NCI-H2227 (cell line): Measurements from ENCODE around the gene TIMM8A.

Experiments
- DNase-seq: peaks from one replicate; lab custom pipeline; 2025; ENCODE audit not compliant: unreplicated experiment; lab: John Stamatoyannopoulos, UW

Gene TIMM8A, protein sequence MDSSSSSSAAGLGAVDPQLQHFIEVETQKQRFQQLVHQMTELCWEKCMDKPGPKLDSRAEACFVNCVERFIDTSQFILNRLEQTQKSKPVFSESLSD

DNA sequence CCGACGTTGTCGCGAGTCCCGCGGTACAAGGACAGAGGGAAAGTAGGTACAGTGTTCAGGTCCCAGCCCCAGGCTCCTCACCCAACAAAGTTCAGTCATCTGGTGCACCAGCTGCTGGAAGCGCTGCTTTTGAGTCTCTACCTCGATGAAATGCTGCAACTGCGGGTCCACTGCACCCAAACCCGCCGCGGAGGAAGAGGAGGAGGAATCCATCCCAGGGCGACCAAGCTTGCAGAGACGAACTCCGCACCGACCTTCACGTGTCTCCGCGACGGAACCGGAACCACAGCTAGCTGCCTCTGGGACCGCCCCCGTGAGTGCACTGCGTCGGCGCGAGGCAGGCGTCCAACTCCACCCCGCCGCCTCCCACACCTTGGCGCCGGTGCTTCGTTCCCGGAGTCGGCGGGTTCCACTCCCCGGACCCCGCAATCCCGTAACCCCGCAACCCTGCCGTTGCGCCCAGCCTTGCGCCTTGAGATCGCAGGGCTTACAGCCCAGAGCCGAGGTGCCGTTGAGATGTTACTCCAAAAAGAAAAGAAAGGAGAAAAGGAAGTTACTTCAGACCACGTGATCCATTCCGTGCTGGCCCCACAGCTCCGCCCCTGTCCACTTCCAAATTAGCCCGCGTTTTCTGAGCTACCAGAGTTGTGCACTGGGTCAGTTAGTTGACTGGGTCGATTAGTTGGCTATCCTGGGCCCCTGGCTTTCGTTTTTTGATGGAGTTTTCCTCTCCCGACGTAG, at the start of gene TIMM8A:
TSS of gene TIMM8A (minus strand) at position 291 of the 741 bp plus-strand sequence. CDS start at position 213, 78 bp downstream.
- DNase-seq, result peak; percentile 88

GRCh38 chrX:101397779-101398178, 49.2 kb upstream of the TIMM8A start:
- DNase-seq, result no peak

DNA sequence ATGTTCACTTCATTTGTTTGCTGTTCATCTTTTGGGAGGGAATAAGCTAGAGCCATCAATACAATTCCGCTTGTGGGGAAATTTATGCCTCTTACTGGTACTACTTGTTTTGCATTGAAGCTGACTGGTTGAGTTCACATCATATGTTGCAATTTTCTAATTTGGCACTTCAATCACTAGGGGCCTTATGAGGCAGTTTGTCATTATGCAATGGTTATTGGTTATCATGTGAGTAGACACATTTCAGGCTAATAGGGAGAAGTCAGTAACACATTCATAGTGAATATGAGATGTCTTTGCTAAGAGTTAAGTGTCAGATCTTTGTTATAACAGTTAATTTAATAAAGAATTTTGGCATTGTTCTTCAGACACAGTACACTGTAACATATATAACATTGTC, 47.2 kb upstream of the TIMM8A start:
- no peak for DNase-seq

DNA sequence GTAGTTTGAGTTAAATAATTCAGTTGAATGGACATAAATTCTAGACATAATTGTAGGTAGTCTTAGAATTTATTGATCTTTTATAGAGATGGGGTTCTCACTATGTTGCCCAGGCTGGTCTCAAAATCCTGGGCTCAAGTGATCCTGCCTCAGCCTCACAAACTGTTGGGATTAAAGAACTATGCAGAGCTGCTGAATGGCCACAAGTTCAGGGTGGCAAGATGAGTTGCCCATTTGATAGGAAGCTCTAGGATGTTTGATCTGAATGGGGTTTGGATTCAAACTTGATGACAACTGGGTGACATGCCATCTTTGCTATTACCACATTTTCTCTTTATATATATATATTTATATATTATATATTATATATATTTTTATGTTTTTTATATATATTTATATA, 45.8 kb upstream of the TIMM8A start:
- no peak for DNase-seq

DNA sequence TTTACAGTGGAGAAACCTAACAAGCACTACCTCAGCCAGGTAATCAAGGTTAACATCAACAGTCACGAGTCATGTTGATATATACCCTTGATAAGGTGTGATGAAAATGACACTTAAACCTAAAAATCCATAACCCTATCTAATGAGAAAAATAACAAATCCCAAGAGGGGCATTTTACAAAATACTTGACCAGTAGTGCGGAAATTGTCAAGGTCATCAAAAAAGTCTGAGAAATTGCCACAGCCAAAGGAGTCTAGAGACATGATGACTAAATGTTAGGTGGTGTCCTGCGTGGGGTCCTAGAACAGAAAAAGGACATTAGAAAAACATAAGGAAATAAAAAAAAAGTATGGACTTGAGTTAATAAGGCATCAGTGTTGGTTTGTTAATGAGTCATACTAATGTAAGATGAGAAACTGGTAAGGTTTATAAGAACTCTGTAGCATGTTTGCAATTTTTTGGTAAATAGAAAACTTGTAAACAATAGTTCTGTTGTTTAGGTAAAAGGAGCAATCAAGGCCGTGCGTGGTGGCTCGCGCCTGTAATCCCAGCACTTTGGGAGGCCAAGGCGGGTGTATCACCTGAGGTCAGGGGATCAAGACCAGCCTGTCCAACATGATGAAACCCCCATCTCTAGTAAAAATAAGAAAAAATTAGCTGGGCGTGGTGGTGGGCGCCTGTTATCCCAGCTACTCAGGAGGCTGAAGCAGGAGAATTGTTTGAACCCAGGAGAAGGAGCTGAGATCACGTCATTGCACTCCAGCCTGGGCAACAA, 45.2 kb upstream of the TIMM8A start:
- no peak for DNase-seq

GRCh38 chrX:101391831-101392230, 43.3 kb upstream of the TIMM8A start:
- DNase-seq, result no peak

- peak; percentile 99 for DNase-seq
These were observed 42.4 kb upstream of the TIMM8A start, which contains the start of gene RPL36A for GRCh38 chrX:101390664-101391525. Gene RPL36A, plus strand, starts transcription at chrX:101391011. Its CDS starts 33 bp downstream, at chrX:101391044.

DNA sequence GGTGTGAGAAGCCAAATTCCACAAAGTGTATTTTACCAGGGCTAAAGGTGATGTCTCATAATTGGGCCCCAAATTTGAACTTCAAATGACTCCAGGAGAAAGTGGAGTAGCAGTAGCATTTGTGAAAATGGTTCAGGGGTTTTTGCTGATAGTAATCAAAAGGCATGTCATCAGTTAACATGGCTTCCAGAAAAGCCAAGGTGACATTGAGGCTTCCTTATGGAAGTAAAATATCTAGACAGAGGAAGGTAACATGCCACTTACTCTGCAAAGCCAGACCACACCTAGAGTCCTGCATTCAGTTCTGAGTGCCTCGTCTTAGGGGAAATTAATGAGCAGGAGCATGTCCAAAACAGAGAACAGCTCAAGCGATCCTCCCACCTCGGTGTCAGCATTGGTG, 40.1 kb upstream of the TIMM8A start:
- no peak for DNase-seq

DNA sequence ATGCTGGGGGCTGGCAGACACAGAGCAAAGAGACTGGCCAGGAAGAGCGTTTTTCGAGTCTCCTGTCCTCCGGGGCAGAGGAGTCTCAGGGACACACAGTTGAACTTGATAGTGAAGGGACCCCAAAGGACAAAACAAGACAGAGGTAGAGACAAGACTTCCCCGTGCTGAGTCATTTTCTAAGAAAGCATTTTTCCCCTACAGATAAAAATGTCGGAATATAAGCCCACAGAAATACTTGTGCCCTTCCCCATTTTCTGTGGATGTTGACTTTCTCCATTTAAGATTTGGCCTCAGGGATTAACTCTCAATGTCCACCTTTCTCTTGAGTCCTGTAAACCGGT, 38.0 kb upstream of the TIMM8A start:
- DNase-seq, result no peak

- DNase-seq, result no peak
These were observed 37.4 kb upstream of the TIMM8A start, which contains the start of gene BTK for GRCh38 chrX:101385795-101386541. Gene BTK, minus strand, starts transcription at chrX:101386191. Its CDS starts 10,907 bp downstream, at chrX:101375284.

- no peak for DNase-seq
These were observed 36.6 kb upstream of the TIMM8A start for GRCh38 chrX:101385026-101385684.

DNA sequence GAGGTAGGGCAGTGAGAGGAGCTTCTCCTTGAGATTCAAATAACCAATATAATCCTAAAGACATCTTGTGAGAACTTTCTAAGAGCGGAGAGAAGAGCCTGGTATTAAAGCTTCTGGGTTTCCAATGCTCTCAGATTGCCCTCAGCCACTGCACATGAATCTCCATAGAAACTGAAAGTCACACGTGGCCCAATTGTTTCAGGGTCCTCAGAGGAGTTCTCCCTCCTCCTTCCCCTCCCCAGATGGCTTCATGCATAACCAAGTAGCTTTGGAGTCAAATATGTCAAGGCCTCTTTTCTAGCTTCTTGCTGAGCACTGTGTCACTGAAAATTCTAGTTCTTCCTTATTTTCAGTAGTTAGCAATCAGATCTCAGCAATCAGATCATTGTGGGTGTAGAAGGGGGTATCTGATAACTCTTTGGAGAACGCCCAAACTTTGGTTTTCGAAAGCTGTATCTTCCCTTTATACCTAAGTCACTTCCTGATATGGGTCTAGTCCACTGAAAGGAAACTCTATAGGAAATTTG, 35.2 kb upstream of the TIMM8A start:
- DNase-seq, result no peak

- DNase-seq, result no peak
These were observed 29.0 kb upstream of the TIMM8A start for GRCh38 chrX:101377547-101377946.

GRCh38 chrX:101370888-101371504, 22.5 kb upstream of the TIMM8A start:
- DNase-seq, result no peak

DNA sequence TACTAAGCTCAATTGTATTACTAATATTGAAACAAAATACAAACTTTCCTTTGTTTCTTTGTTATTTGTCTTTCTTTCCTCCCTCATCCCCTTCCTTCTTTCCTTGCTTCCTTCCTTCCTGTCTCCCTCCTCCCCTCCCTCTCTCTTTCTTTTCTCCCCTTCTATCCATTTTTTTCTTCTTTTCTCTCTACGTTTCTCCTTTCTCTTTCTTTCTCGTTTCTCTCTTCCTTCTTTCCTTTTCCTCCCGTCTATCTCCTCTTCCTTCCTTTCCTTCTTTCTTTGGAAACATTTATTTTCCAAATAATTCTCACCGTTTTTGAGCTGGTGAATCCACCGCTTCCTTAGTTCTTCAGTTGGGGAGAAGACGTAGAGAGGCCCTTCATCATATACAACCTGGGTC, 21.1 kb upstream of the TIMM8A start:
- no peak for DNase-seq

GRCh38 chrX:101368800-101369199, 20.3 kb upstream of the TIMM8A start:
- DNase-seq, result no peak

DNA sequence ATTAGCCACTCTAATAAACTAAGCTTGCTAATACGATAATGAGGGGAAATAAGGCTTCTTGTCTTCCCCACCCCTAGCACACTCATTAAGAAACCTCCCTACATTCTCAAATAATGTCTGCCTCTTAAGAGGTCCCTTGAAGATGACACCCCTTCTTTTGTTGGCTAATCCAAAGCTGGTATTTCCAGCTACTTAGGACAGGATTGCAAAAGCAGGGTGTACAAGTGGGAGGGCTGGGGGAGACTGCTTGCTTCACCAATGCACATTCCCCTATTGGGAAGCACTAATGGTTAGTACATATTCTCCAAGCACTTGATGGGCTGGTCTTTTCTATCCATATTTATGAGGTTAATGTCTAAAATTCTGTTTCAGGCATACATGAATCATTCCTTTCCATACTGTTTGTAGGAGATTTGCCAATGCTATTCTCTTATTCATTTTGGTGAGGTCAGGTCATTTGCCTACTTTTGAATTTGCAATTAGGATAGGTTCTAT, 16.8 kb upstream of the TIMM8A start:
- DNase-seq, result no peak

- no peak for DNase-seq
These were observed 14.2 kb upstream of the TIMM8A start for GRCh38 chrX:101362757-101363156.

DNA sequence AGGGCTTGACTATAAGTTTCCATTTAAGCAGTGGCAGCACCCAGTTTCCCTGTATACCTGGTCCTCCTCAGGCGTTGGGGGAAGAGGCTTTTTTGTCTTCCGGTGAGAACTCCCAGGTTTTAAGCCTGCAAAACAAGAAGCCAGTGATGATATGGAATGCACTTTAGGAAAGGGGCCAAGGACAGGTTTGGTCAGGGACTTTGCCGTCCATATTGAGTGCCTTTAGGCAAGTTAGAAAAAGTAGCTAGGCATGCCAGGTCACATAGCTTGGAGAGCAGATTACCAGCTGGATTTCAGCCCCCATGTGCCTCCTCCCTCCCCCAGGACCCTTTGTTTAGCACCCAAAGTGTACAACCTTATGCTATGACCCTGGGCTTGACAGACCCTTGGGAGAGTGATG, 13.6 kb upstream of the TIMM8A start:
- DNase-seq, result no peak
